Skeletal muscle tissue (tissue), 4 donors: Measurements from ENCODE around the gene MKRN1. TPM values are rescaled to one million over a fixed set of nuclear protein-coding genes. Genes with fewer than 3 reads are reported as not detected.
"Not testable (repeated sequence)": the region's sequence is repeated elsewhere in the genome, so short reads cannot be mapped to it uniquely, and the experiment has no call there.

Experiments
- H3K27ac ChIP-seq: one replicate; pipeline ENCODE4 v1.7.0; 2013; ENCODE audit warnings: mild to moderate bottlenecking, low read depth, low read length, inconsistent platforms
- H3K27me3 ChIP-seq, 3 donors: one replicate each; pipeline ENCODE4 v1.7.0; 2013; ENCODE audit warnings: low read length in 3 of 3; ENCODE audit not compliant: control insufficient read depth in 3 of 3, insufficient read depth in 3 of 3
- H3K36me3 ChIP-seq, 3 donors: one replicate each; pipeline ENCODE4 v1.7.0; 2013; ENCODE audit warnings: low read length in 3 of 3; ENCODE audit not compliant: control insufficient read depth in 3 of 3, insufficient read depth in 3 of 3
- H3K4me1 ChIP-seq, 3 donors: one replicate each; pipeline ENCODE4 v1.7.0; 2013; ENCODE audit warnings: low read length in 3 of 3, mild to moderate bottlenecking in 3 of 3; ENCODE audit not compliant: control insufficient read depth in 3 of 3, insufficient read depth in 3 of 3
- H3K4me3 ChIP-seq, 3 donors: one replicate each; pipeline ENCODE4 v1.7.0; 2013; ENCODE audit warnings: low read length in 3 of 3
- H3K9ac ChIP-seq, 3 donors: one replicate each; pipeline ENCODE4 v1.7.0; 2013; ENCODE audit warnings: low read length in 3 of 3, mild to moderate bottlenecking in 3 of 3, moderate library complexity in 2 of 3, low read depth in 1 of 3
- H3K9me3 ChIP-seq, 3 donors: one replicate each; pipeline ENCODE4 v1.7.0; 2013; ENCODE audit warnings: low read length in 3 of 3; ENCODE audit not compliant: control insufficient read depth in 3 of 3
- total RNA-seq: library from RNA; depleted of rRNA; stranded (reverse); fragments of >200 nt; gene quantifications from one replicate; pipeline ENCODE4 v1.2.3, GENCODE V29; 2014
- donor health status: Osteomylitis.

Gene MKRN1
- total RNA-seq, 1 donor from 2014 or later = 87.2 TPM

DNA sequence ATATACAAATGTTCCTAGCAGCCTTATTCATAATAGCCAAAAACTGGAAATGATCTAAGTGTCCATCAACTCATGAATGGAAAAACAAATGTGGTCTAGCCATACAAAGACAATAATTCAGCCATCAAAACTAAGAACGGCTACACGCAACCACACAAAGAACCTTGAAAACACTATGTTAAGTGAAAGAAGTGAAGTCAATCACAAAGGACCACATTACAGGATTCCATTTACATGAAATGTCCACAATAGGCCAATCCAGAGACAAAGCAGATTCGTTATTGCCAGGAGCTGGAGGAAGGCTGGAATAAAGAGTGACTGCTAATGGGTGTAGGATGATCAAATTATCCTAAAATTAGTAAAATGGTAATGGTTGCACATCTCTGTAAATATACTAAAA lies 21.1 kb downstream of the MKRN1 start:
- H3K27ac ChIP-seq = no peak overlapping the region
- H3K4me1 ChIP-seq = no peaks in the 10 kb centered on the region
- peaks cover 25 to 76% (median 61%) of the 10 kb centered on the region in 3 donors for H3K36me3 ChIP-seq
- H3K4me3 ChIP-seq = no peak overlapping the region
- no peaks in the 10 kb centered on the region for H3K9me3 ChIP-seq
- no peaks in the 10 kb centered on the region for H3K27me3 ChIP-seq
- no peak overlapping the region for H3K9ac ChIP-seq

DNA sequence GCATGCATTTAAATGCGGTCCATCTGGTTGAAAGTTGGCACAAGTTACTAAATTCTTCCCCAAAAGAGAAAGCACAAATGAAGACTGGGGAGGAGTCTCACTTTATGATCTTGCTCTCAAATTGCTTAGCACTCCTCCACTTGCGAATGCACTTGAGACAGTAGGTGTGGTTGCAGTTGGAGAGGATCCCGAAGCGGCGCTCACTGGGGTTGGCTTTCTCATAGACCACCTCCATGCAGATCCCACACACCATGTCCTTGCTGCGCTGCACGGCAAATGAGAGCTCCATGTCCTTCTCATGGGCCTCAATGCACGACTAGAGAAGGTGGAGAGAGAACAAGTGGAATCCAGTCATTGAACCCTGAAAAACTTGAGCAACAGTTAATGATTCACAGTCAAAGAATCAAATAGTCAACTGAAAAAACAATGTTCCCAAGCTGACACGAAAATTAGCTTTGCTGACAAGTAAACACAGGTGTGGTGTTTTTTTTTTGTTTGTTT lies 22.7 kb downstream of the MKRN1 start:
- no peak overlapping the region for H3K4me3 ChIP-seq
- no peaks in the 10 kb centered on the region for H3K9me3 ChIP-seq
- no peaks in the 10 kb centered on the region for H3K4me1 ChIP-seq
- H3K27me3 ChIP-seq = no peaks in the 10 kb centered on the region
- no peak overlapping the region for H3K9ac ChIP-seq
- peaks cover 25 to 74% (median 62%) of the 10 kb centered on the region in 3 donors for H3K36me3 ChIP-seq
- no peak overlapping the region for H3K27ac ChIP-seq

- Histone ChIP-seq H3K4me3 (no peak overlapping the region), H3K36me3 (peaks cover 25 to 66% (median 59%) of the 10 kb centered on the region in 3 donors), H3K9ac (no peak overlapping the region), H3K9me3 (no peaks in the 10 kb centered on the region), H3K4me1 (no peaks in the 10 kb centered on the region), H3K27me3 (no peaks in the 10 kb centered on the region), H3K27ac (no peak overlapping the region)
Observed at GRCh38 chr7:140455743-140456142, 23.6 kb downstream of the MKRN1 start.

- Histone ChIP-seq H3K9me3 (no peaks in the 10 kb centered on the region), H3K4me3 (no peak overlapping the region), H3K27ac (no peak overlapping the region), H3K4me1 (no peaks in the 10 kb centered on the region), H3K9ac (no peak overlapping the region), H3K36me3 (peaks cover 25 to 61% (median 56%) of the 10 kb centered on the region in 3 donors), H3K27me3 (no peaks in the 10 kb centered on the region)
Observed at GRCh38 chr7:140454657-140455015, 24.7 kb downstream of the MKRN1 start.

- H3K36me3 ChIP-seq = peaks cover 27 to 60% (median 55%) of the 10 kb centered on the region in 3 donors
- H3K27me3 ChIP-seq, H3K9ac ChIP-seq, H3K9me3 ChIP-seq, H3K4me1 ChIP-seq, H3K4me3 ChIP-seq, H3K27ac ChIP-seq: not testable (repeated sequence)
Observed at GRCh38 chr7:140453785-140454656, 25.3 kb downstream of the MKRN1 start.

DNA sequence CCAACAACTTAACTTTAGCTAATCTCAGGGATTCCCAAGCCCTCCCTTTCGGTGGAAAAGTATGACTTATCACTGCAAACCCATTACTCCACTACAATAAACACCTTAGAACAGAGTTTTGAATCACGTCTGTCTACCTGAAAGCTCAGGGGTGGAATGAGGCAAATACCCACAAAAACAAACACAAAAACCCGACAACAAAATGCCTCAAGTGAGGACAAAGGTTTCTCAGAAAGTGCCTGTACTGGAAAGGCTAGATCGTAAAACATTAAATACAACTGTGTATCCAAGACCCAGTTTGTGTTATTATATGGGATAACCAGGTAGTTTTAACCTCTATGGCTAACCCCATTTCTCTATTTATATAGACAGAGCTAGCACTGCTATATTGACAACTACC lies 26.0 kb downstream of the MKRN1 start:
- Histone ChIP-seq H3K4me3 (no peak overlapping the region), H3K36me3 (peaks cover 27 to 53% (median 48%) of the 10 kb centered on the region in 3 donors)

GRCh38 chr7:140451716-140452115 lies 27.6 kb downstream of the MKRN1 start:
- H3K36me3 ChIP-seq = peaks cover 26 to 40% (median 36%) of the 10 kb centered on the region in 3 donors
- H3K27me3 ChIP-seq = no peaks in the 10 kb centered on the region
- no peaks in the 10 kb centered on the region for H3K9me3 ChIP-seq
- H3K4me3 ChIP-seq = no peak overlapping the region
- no peaks in the 10 kb centered on the region for H3K4me1 ChIP-seq
- no peak overlapping the region for H3K27ac ChIP-seq
- no peak overlapping the region for H3K9ac ChIP-seq

More for the DNA sequence above, 26.0 kb downstream of the MKRN1 start:
- Histone ChIP-seq H3K27ac (no peak overlapping the region), H3K27me3 (no peaks in the 10 kb centered on the region), H3K9ac (no peak overlapping the region), H3K4me1 (no peaks in the 10 kb centered on the region), H3K9me3 (no peaks in the 10 kb centered on the region)

DNA sequence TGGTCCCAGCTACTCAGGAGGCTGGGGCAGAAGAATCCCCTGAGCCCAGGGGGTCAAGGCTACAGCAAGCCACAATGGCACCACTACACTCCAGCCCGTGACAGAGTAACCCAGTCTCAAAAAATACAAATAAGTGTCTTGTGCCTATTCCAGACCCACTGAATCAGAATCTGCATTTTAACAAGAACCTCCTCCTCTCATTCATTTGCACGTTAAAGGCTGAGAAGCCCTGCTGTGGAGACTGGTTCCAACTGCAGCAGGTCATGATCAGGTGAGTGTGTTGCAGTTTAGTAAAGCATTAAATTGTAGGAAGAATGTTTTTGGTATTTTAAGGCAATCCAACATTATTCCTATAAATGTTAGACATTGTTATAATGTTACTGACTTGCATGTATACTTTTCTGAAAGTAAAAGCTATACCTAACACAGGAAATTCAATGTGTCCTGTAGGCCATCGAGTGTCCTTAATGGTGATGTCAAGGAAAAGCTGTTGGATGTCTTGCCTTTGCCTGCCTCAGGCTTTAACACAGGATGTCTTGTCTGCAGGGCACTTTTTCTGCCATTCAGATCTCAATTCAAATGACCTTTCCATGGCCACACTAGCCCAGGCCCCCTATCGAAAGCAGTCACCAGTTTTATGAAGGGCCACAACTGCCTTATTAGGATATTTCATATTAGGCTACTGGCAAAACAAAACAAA lies 30.4 kb downstream of the MKRN1 start:
- Histone ChIP-seq H3K27ac (no peak overlapping the region), H3K9me3 (no peaks in the 10 kb centered on the region), H3K36me3 (peaks cover 5 to 13% (median 11%) of the 10 kb centered on the region in 3 donors)

DNA sequence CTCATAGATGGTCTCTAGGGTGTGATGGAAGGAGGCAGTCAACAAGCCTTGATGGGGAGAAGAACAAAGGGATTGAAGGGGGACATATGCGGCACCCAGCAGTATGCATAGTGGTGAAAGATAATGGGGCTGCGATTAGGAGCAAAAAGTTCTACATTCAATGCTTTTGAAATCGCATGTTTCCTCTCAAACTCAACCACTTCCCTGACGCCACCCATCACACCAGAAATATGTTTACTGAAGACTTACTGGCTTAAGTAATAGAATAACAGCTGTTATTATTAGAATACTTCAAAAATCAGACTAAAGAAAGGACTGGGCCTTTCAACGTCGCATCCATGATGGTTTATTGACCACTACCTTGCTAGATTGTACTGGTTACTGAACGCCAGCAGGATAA lies 31.5 kb downstream of the MKRN1 start:
- no peak overlapping the region for H3K4me3 ChIP-seq
- H3K27ac ChIP-seq = no peak overlapping the region
- H3K36me3 ChIP-seq = peaks cover 2 to 4% (median 4%) of the 10 kb centered on the region in 3 donors
- H3K9me3 ChIP-seq = no peaks in the 10 kb centered on the region
- no peaks in the 10 kb centered on the region for H3K4me1 ChIP-seq
- no peak overlapping the region for H3K9ac ChIP-seq
- H3K27me3 ChIP-seq = no peaks in the 10 kb centered on the region

More for the DNA sequence above, 30.4 kb downstream of the MKRN1 start:
- Histone ChIP-seq H3K4me3 (no peak overlapping the region), H3K27me3 (no peaks in the 10 kb centered on the region), H3K9ac (no peak overlapping the region), H3K4me1 (no peaks in the 10 kb centered on the region)

- no peaks in the 10 kb centered on the region for H3K27me3 ChIP-seq
- peaks cover 0 to 4% (median 2%) of the 10 kb centered on the region in 3 donors for H3K36me3 ChIP-seq
- H3K4me3 ChIP-seq = no peak overlapping the region
- H3K27ac ChIP-seq = no peak overlapping the region
- H3K9me3 ChIP-seq = no peaks in the 10 kb centered on the region
- no peaks in the 10 kb centered on the region for H3K4me1 ChIP-seq
- no peak overlapping the region for H3K9ac ChIP-seq
Observed at GRCh38 chr7:140446467-140446866, 32.8 kb downstream of the MKRN1 start.
